Fibroblast of lung (primary cell): Measurements from ENCODE around the gene CTDP1. TPM values are rescaled to one million over a fixed set of nuclear protein-coding genes. Genes with fewer than 3 reads are reported as not detected.

Source experiments
- DNase-seq, 2 donors: peaks; one replicate each; pipeline versions ENCODE4 v3.0.0 to v3.0.0-alpha.2; 2010; ENCODE audit warnings: low read depth in 2 of 2
- H2AFZ ChIP-seq: 2 replicates; pipeline ENCODE4 v1.5.1; 2012; ENCODE audit warnings: low read length, control low read depth, inconsistent platforms
- H3K27ac ChIP-seq: 2 replicates; pipeline ENCODE4 v1.5.1; 2011; ENCODE audit warnings: low read length, control low read depth; ENCODE audit not compliant: insufficient read depth
- H3K27me3 ChIP-seq: 2 replicates; pipeline ENCODE4 v1.5.1; 2011; ENCODE audit warnings: mild to moderate bottlenecking, low read length; ENCODE audit not compliant: control insufficient read depth, insufficient read depth
- H3K36me3 ChIP-seq: 2 replicates; pipeline ENCODE4 v1.5.1; 2011; ENCODE audit warnings: low read length; ENCODE audit not compliant: control insufficient read depth, insufficient read depth
- H3K4me1 ChIP-seq: 2 replicates; pipeline ENCODE4 v1.5.1; 2011; ENCODE audit warnings: low read length; ENCODE audit not compliant: control insufficient read depth, insufficient read depth; ENCODE audit errors: extremely low read depth
- H3K4me2 ChIP-seq: 2 replicates; pipeline ENCODE4 v1.5.1; 2011; ENCODE audit warnings: low read length, control low read depth; ENCODE audit not compliant: insufficient read depth; ENCODE audit errors: extremely low read depth
- H3K4me3 ChIP-seq, 4 experiments: fragments of 200-600 bp in 1 of 4; sonication (generic) in 1 of 4; replicated peaks in 1 of 4; 2 replicates each; pipeline ENCODE4 v1.5.1; 2011 to 2016; ENCODE audit warnings: low read length in 4 of 4, low read depth in 3 of 4, mild to moderate bottlenecking in 3 of 4, control low read depth in 2 of 4, inconsistent platforms in 1 of 4, mixed read lengths in 1 of 4; ENCODE audit not compliant: insufficient read depth in 1 of 4; ENCODE audit errors: control extremely low read depth in 1 of 4
- H3K79me2 ChIP-seq: 2 replicates; pipeline ENCODE4 v1.5.1; 2012; ENCODE audit warnings: mild to moderate bottlenecking, low read length, inconsistent platforms; ENCODE audit not compliant: control insufficient read depth, insufficient read depth
- H3K9ac ChIP-seq: 2 replicates; pipeline ENCODE4 v1.5.1; 2011; ENCODE audit warnings: mild to moderate bottlenecking, low read length, control low read depth; ENCODE audit not compliant: insufficient read depth
- H3K9me3 ChIP-seq: 2 replicates; pipeline ENCODE4 v1.5.1; 2012; ENCODE audit warnings: low read depth, low read length; ENCODE audit not compliant: control insufficient read depth, insufficient read depth
- H4K20me1 ChIP-seq: 2 replicates; pipeline ENCODE4 v1.5.1; 2011; ENCODE audit warnings: low read length; ENCODE audit not compliant: control insufficient read depth, insufficient read depth; ENCODE audit errors: extremely low read depth
- CTCF ChIP-seq, 2 donors: IDR thresholded peaks in 1 of 2; conservative IDR thresholded peaks in 1 of 2; 1 replicate in 1 of 2; 2 replicates in 1 of 2; pipeline ENCODE4 v1.5.1; 2011 to 2012; ENCODE audit warnings: low read length in 2 of 2, control low read depth in 1 of 2, inconsistent platforms in 1 of 2, low read depth in 1 of 2, mild to moderate bottlenecking in 1 of 2
- EZH2 ChIP-seq: IDR thresholded peaks from 2 replicates; pipeline ENCODE4 v1.5.1; 2012; ENCODE audit warnings: low read length, control low read depth, mild to moderate bottlenecking; ENCODE audit errors: missing control alignments
- polyA plus RNA-seq, 2 donors: library from polyadenylated mRNA; depleted of rRNA in 1 of 2; stranded (reverse) in 1 of 2; unstranded in 1 of 2; fragments of >200 nt; gene quantifications; 2 replicates each; pipeline ENCODE4 v1.2.1, GENCODE V29; 2011 to 2012; ENCODE audit warnings: missing spikeins in 1 of 2
- total RNA-seq: library from RNA; depleted of rRNA; stranded (reverse); fragments of >200 nt; gene quantifications from 2 replicates; pipeline ENCODE4 v1.2.1, GENCODE V29; 2014

CTDP1 gene
- total and polyA plus RNA-seq, 2 donors (not counting 1 experiment from before 2014, with no cell fraction given): 6.4 to 24.8 TPM

GRCh38 chr18:79683626-79684282 is 4.2 kb downstream of the CTDP1 start:
- H3K4me1 ChIP-seq: peaks cover 6% of the 10 kb centered on the region
- peaks cover 4% of the 10 kb centered on the region for H3K36me3 ChIP-seq
- no peaks in the 10 kb centered on the region for H3K27me3 ChIP-seq
- TF ChIP-seq CTCF (conservative IDR thresholded peaks at IDR 0.05 in 1 of 2, IDR thresholded peaks at IDR 0.05 in 1 of 2; ENCODE audit: low read depth in 1 of 2, low read length in 2 of 2) (no peak), EZH2 (no peak)
- DNase-seq: no peak
- H3K9me3 ChIP-seq: no peaks in the 10 kb centered on the region
- H2AFZ ChIP-seq: no peak overlapping the region
- no peak overlapping the region for H3K9ac ChIP-seq
- no peak overlapping the region for H3K27ac ChIP-seq
- no peak overlapping the region for H3K4me2 ChIP-seq
- H4K20me1 ChIP-seq: no peaks in the 10 kb centered on the region
- H3K79me2 ChIP-seq: peaks cover 64% of the 10 kb centered on the region
- no peak overlapping the region for H3K4me3 ChIP-seq

GRCh38 chr18:79684283-79684631 is 4.7 kb downstream of the CTDP1 start:
- peaks cover 4% of the 10 kb centered on the region for H3K36me3 ChIP-seq
- H4K20me1 ChIP-seq: no peaks in the 10 kb centered on the region
- H3K4me2 ChIP-seq: no peak overlapping the region
- TF ChIP-seq EZH2 (no peak), CTCF (conservative IDR thresholded peaks at IDR 0.05 in 1 of 2, IDR thresholded peaks at IDR 0.05 in 1 of 2; ENCODE audit: low read depth in 1 of 2, low read length in 2 of 2) (no peak)
- H3K4me1 ChIP-seq: peaks cover 6% of the 10 kb centered on the region
- H3K27ac ChIP-seq: no peak overlapping the region
- no peaks in the 10 kb centered on the region for H3K9me3 ChIP-seq
- DNase-seq: no peak
- no peaks in the 10 kb centered on the region for H3K27me3 ChIP-seq
- H3K9ac ChIP-seq: no peak overlapping the region
- no peak overlapping the region for H2AFZ ChIP-seq
- H3K79me2 ChIP-seq: peaks cover 66% of the 10 kb centered on the region
- H3K4me3 ChIP-seq: no peak overlapping the region

GRCh38 chr18:79684787-79685186 is 5.2 kb downstream of the CTDP1 start:
- no peak for DNase-seq
- TF ChIP-seq CTCF (conservative IDR thresholded peaks at IDR 0.05 in 1 of 2, IDR thresholded peaks at IDR 0.05 in 1 of 2; ENCODE audit: low read depth in 1 of 2, low read length in 2 of 2) (no peak), EZH2 (no peak)
- no peak overlapping the region for H3K27ac ChIP-seq

More at GRCh38 chr18:79684787-79685186, 5.2 kb downstream of the CTDP1 start:
- no peak overlapping the region for H2AFZ ChIP-seq
- H3K79me2 ChIP-seq: peaks cover 69% of the 10 kb centered on the region
- H3K4me2 ChIP-seq: no peak overlapping the region
- H3K36me3 ChIP-seq: peaks cover 4% of the 10 kb centered on the region
- no peak overlapping the region for H3K4me3 ChIP-seq
- H3K4me1 ChIP-seq: peaks cover 6% of the 10 kb centered on the region
- H3K9me3 ChIP-seq: no peaks in the 10 kb centered on the region
- H4K20me1 ChIP-seq: no peaks in the 10 kb centered on the region
- no peaks in the 10 kb centered on the region for H3K27me3 ChIP-seq
- no peak overlapping the region for H3K9ac ChIP-seq
